Measurements from ENCODE around the gene CRELD2.

CRELD2 gene, protein sequence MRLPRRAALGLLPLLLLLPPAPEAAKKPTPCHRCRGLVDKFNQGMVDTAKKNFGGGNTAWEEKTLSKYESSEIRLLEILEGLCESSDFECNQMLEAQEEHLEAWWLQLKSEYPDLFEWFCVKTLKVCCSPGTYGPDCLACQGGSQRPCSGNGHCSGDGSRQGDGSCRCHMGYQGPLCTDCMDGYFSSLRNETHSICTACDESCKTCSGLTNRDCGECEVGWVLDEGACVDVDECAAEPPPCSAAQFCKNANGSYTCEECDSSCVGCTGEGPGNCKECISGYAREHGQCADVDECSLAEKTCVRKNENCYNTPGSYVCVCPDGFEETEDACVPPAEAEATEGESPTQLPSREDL

DNA sequence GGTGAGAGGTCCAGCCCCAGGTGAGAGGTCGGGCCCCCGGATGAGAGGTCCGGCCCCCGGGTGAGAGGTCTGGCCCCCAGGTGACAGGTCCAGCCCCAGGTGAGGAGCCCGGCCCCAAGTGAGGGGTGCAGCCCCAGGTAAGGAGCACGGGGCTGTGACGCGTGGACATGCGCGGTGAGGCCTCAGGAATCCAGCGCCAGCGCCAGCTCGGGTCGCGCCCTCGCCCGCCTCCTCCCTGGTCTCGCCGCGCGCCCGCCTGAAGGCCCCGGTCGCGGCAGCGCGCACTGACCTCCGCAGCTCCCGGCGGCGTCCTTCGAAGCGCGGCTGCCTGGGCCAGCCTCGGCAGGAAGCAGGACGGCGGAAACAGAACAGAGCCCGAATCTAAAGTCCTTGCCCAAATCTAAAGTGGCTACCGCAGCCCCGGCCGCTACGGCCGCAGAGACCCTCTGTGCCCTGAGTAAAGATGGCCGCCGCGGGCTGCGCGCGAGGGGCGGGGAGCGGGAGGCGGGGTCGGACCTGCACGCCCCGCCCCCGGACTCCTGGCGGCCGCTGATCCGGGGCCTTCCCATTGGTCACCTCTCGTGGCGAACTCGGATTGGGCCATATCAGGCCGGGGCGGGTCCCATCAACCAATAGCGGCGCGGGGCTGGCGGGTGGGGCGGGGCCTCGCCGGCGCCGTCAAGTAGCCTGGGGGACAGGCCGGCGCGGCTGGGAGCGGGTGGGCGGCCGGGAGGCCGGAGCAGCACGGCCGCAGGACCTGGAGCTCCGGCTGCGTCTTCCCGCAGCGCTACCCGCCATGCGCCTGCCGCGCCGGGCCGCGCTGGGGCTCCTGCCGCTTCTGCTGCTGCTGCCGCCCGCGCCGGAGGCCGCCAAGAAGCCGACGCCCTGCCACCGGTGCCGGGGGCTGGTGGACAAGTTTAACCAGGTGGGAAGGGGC is at the start of gene CRELD2, which contains the start of gene ALG12:
Gene CRELD2, plus strand, starts transcription at position 661 of the 937 bp plus-strand sequence. Its CDS starts 136 bp downstream, at position 797.
Gene ALG12, minus strand, starts transcription at position 465 of the 937 bp plus-strand sequence. CDS start 4,673 bp downstream, outside the sequence.
- peak; percentile 96 for DNase-seq

DNA sequence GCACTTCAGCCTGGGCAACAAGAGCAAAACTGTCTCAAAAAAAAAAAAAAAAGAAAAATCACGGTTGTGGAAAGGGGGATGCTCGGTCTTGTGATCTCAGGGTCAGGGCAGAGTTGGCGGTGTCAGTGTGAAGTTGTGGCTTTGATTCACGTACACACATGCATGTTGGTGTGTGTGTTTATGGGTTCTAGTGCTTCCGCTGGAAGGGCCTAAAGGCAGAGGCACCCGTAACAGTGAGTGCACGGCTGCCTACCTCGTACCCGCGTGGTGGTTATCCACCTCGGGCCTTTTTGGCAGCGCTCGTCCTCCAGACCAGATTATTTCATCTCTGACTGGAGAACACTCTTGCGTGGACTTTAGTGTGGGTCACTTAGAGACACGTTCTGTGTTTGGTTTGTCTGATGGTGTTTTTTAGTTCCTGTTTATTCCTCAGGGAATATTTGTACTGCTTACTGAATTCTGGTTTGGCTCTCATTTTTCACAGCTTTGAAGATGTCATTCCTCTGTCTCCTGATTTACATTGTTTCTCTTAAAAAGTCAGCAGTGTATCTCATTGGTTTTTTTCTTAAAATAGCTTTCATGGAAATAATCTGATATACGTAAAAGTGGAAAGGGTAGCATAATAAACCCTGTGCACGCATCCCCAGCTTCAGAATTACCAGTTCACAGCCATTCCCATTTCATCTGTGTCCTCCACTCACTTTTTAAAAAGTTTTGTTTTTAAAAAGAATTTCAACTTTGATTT is 49.2 kb upstream of the CRELD2 start:
- DNase-seq: no peak

DNA sequence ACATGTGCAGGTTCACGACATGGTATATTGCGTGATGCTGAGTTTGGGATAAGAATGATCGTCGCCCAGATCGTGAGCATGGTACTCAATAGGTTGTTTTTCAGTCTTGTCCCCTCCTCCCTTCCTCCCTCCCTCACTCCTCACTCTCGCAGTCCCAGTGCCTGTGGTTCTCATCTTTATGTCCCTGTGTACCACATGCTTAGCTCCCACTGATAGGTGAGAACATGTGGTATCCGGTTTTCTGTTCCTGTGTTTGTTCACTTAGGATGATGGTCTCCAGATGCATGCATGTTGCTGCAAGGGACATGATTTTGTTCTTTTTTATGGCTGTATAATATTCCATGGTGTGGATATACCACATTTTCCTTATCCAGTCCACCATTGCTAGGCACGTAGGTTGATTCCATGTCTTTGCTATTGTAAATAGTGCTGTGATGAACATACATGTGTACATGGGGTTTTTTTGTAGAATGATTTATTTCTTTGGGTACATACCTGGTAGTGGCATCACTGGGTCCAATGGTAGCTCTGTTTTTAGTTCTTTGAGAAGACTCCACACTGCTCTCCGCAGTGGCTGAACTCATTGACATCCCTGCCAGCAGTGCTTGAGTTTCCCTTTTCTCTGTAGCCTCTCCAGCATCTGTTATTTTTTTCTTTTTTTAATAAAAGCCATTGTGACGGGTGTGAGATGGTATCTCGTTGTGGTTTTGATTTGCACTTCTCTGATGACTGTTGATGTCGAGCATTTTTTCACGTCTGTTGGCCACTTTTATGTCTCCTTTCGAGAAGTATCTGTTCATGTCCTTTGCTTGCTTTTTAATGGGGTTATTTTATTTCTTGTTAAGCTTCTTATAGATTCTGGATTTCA is 48.4 kb upstream of the CRELD2 start:
- DNase-seq: no peak

DNA sequence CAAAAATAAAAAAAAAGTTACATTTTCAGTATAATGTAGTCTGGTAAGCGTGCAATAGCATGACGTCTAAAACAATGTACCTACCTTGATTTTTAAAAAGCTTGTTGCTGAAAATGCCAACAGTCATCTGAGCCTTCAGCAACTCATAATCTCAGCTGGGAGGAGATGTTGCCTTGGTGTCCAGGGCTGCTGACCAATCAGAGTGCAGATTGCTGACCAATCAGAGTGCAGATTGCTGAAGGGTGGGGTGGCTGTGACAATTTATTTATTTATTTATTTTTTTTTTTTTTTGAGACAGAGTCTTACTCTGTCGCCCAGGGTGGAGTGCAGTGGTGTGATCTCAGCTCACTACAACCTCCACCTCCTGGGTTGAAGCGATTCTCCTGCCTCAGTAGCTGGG is 47.0 kb upstream of the CRELD2 start:
- DNase-seq: no peak

DNA sequence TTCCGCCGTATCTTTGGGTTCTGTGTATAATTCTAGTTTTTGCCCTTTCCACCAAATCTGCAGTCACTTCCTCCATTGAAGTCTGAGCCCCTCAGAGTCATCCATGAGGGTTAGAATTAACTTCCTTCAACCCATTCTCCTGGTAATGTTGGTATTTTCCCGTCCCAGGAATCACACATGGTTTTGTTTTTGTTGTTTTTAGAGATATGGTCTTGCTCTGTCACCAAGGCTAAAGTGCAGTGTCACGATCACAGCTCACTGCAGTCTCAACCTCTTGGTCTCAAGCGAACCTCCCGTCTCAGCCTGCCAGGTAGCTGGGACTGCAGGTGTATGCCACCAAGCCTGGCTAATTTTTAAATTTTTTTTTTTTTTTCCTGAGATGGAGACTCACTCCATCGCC is 46.1 kb upstream of the CRELD2 start:
- no peak for DNase-seq

DNA sequence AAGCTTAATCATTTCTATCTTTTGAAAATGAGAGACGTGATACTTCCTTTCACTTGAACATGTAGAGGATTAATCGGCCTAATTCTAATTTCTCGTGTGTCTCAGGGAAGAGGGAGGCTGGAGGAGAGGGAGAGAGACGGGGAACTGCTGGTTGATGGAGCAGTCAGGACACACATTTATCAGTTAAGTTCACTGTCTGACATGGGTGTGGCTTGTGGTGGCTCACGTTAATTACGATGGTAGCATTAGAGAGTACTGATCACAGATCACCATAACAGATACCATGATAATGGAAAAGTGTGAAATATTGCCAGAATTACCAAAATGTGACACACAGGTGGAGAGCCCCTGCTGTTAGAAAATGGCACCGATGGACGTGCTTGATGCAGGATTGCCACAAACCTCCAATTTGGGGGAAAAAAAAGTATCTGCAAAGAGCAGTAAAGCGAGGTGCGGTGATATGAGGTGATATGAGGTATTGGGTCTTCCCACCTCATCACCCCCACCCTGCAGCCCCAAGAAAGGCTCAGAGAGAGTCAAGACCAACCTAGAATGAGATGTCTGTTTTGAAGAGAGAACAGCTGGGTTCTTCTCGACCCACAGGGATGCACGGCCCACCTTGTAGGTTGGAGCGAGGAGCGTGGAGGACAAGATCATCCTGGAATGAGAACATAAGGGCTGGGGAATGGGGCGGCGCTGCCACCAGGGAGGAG is 45.0 kb upstream of the CRELD2 start:
- no peak for DNase-seq

DNA sequence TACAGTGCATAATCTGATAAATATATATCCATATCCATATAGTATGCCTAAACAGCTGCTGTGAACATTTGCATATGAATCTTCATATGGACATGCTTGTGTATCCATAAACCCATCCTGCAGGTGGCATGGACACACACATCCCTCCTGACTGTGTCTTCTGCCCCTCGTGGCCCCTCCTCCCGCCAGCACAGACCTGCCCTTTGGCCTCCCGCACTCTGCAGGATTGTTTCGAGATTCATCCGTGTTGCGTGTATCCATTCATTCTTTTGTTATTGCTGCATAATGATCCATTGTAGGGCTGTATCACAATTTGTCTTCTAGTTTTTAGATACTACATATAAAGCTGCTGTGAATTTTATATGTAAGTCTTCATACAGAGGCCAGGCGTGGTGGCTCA is 40.8 kb upstream of the CRELD2 start:
- no peak for DNase-seq

DNA sequence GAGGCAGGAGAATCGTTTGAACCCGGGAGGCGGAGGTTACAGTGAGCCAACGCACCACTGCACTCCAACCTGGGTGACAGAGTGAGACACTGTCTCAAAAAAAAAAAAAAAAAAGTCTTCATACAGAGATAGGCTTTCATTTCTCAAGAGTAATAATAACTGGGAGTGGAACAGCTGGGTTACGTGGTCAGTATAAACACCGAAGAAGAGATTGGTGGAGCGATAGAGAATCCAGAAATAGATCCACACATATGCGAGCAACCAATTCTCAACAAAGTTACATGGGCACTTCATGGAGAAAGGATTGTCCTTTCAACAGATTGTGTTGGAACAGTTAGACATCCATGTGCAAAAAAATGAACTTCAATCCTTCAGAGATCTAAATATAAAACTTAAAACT is 40.2 kb upstream of the CRELD2 start:
- no peak for DNase-seq

DNA sequence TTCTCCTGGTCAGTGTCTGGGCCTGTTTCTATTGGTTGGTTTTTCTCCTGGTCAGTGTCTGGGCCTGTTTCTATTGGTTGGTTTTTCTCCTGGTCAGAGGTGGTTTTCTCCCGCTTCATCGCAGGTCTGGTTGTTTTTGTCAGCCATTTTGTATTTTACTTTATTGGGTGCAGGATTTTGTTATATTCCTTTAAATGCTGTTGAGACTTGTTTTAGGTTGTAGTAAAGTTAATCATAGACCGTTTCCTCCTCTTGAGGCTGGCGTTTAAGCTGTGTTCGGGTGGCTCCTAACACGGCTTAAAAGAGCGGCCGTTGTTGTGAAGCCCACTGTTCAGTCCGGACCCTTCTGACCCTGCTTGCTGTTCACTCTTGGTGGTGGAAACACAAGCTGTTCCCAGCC is 38.6 kb upstream of the CRELD2 start:
- no peak for DNase-seq

DNA sequence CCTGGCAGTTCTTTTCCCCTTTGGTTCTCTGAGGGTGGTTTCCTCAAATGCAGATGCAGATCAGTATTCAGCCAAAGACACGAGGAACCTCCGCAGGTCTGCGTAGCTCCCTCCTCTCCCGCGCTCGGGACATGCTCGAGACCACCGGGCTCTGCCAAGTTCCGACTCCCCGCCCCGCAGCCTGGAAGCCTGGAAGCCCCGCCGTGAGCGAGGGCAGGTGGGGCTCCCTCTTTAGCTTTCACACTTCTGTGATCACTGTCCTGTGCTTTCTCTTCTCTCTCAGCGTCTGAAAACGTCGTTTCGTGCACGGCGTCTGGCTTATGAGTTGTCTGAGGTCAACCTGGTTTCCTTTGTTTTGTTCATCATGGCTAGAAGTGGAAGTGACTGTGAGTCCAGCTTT is 38.2 kb upstream of the CRELD2 start:
- DNase-seq: no peak

DNA sequence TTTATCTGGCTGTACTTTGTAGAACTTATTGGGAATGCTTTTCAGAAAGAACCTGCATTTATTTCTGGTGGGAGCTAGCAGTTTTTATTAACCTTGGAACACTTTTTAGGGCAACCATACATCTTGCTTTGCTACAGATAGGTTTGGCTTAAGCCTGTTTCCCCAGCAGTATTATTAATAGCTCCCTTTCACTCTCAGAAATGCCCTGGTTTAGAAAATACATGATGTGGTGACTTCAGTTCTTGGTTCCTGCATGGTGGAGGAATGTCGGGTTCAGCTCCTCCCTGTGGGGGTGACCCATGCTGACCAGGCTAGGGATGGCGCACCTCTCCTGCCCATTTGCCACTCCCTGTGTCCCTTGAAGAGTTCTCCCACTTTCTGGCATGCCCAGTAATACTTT is 36.6 kb upstream of the CRELD2 start:
- no peak for DNase-seq

DNA sequence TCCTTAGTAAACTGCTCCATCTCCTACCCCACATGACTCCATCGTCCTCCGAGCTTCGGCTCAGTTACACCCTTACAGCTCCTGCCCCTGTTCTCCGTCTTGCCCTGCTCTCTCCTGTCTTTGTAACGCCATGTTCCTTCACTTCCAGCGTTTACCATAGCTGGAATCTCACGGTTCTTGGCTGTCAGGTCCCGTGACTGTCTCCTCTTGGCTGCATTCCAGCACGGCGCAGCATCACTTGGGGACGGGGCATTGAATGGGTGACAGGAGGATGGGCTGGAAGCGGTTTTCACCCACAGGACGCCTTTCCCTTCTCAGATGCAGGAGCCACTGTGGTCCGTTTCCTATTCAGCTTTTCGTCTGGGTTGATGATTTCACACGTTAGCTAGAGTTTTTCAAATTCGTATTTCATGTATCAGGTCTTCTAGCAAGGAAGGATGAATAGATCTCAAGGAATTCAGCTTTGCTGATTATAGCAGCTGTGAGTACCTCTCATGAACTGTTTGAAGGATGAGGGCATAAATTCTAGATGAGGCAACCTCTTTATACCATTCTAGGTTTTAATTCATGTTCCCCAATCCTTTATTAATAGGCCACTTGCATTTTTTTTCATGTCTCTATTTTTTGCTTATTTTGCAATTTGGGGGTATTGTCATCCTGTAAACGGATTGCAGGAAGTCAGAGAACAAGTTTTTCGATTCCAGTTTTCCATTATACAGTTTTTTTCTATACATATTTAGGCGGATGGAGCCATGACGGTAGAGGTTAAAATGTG is 35.7 kb upstream of the CRELD2 start:
- no peak for DNase-seq

DNA sequence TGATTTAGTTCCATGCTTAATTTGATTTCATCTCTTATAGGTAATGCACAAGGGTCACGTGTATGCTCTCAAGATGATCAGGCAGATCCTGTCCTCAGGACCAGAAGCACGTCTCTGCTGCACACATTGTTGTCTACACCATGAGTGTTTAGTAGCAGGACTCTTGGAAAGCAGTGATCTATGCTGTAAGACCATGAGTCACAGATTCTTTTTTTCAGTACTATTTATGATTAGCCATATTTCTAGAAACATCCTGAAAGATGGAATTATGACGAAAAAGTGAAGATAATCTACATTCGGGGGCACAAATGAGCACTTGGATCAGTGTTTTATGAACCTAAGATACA is 35.2 kb upstream of the CRELD2 start:
- DNase-seq: no peak

DNA sequence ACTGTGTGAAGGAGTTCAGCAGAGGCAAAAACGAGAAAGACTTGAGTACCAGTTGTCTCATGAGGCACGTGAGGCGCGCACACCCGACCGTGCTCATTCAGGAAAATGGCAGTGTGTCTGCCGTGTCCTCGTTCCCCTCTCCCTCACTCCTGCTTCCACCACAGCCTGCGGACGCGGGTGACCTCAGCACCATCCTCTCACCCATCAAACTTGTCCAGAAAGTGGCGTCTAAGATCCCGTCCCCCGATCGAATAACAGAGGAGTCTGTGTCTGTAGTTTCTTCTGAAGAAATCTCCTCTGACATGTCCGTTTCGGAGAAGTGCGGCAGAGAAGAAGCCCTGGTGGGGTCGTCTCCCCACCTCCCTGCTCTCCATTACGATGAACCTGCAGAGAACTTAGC is 34.4 kb upstream of the CRELD2 start:
- no peak for DNase-seq

DNA sequence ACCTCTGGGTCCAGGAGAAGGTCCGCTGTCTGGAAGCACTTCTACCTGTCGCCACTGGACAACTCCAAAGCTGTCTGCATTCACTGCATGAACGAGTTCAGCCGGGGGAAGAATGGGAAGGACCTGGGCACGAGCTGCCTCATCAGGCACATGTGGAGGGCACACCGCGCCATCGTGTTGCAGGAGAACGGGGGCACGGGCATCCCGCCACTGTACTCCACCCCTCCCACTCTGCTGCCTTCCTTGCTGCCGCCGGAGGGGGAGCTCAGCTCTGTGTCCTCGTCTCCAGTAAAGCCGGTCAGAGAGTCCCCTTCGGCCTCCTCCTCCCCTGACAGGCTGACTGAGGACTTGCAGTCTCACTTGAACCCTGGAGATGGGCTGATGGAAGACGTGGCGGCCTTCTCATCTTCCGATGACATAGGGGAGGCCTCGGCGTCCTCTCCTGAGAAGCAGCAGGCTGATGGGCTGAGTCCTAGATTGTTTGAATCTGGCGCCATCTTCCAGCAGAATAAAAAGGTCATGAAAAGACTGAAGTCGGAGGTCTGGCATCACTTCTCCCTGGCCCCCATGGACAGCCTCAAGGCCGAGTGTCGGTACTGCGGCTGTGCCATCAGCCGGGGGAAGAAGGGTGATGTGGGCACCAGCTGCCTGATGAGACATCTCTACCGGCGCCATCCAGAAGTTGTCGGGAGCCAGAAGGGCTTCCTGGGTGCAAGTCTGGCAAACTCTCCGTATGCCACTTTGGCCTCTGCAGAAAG is 33.8 kb upstream of the CRELD2 start:
- no peak for DNase-seq

DNA sequence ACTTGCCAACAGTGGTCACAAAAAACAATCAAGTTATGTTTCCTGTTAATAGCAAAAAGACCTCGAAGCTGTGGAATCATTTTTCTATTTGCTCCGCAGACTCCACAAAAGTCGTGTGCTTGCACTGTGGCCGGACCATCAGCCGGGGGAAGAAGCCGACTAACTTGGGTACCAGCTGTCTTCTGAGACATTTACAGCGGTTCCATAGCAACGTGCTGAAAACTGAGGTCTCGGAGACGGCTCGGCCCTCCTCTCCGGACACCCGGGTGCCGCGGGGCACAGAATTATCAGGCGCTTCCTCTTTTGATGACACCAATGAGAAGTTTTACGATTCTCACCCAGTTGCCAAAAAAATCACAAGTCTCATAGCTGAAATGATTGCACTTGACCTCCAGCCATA is 33.2 kb upstream of the CRELD2 start:
- no peak for DNase-seq

DNA sequence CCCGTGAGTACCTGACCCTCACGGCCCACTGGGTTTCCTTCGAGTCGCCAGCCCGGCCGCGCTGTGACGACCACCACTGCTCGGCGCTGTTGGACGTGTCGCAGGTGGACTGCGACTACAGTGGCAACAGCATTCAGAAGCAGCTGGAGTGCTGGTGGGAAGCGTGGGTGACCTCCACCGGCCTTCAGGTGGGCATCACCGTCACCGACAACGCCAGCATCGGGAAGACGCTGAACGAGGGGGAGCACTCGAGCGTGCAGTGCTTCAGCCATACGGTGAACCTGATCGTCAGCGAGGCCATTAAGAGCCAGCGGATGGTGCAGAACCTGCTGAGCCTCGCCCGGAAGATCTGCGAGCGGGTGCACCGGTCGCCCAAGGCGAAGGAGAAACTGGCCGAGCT is 32.6 kb upstream of the CRELD2 start:
- no peak for DNase-seq

DNA sequence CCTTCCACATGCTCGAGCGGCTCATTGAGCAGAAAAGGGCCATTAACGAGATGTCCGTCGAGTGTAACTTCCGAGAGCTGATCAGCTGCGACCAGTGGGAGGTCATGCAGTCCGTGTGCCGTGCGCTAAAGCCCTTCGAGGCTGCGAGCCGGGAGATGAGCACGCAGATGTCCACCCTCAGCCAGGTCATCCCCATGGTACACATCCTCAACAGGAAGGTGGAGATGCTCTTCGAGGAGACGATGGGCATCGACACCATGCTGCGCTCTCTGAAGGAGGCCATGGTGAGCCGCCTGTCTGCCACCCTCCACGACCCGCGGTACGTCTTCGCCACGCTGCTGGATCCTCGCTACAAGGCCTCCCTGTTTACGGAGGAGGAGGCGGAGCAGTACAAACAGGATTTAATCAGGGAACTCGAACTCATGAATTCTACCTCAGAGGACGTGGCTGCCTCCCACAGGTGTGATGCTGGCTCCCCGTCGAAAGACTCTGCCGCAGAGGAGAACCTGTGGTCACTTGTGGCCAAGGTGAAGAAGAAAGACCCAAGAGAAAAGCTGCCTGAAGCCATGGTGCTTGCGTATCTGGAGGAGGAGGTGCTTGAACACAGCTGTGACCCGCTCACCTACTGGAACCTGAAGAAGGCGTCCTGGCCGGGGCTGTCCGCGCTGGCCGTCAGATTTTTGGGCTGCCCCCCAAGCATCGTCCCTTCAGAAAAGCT is 31.9 kb upstream of the CRELD2 start:
- no peak for DNase-seq

DNA sequence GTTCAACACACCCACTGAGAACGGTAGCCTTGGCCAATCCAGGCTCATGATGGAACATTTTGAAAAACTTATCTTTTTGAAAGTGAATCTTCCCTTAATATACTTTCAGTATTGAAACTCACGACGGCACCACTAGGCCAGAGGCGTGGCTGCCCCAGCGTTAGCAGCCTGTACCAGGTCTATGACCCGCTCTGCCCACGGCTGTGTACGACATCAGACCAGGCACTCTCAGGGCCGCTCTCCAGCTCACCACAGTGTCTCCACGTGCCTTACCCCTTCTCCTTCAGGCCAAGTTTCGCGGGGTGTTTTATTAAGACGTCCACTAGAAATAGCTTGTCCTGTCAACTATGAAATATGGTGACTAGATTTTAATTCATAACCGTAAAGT is 31.4 kb upstream of the CRELD2 start:
- no peak for DNase-seq
